NT2/D1 (cell line): ENCODE measurements around the gene GKN1.

ENCODE experiments used
- YY1 ChIP-seq: IDR thresholded peaks from 2 replicates; pipeline ENCODE4 v1.6.1; 2011; ENCODE audit not compliant: insufficient read length, insufficient read depth
- ZNF274 ChIP-seq: IDR thresholded peaks from 2 replicates; pipeline ENCODE4 v1.6.1; 2011; ENCODE audit warnings: mild to moderate bottlenecking, low read depth, low read length

GRCh38 chr2:69021727-69022126 is 47.3 kb downstream of the GKN1 start:
- TF ChIP-seq ZNF274 (no peak), YY1 (no peak)
